Mesothelial cell of epicardium (in vitro differentiated cells): ENCODE data around the gene RASD2. TPM values are rescaled to one million over a fixed set of nuclear protein-coding genes. Genes with fewer than 3 reads are reported as not detected.

Source experiments
- DNase-seq, 2 experiments: peaks; one replicate each; pipeline ENCODE4 v3.0.0; 2021; ENCODE audit warnings: low spot score in 2 of 2; ENCODE audit not compliant: unreplicated experiment in 2 of 2
- H3K27ac Mint-ChIP-seq: 2 replicates; pipeline ENCODE4 v1.8.0; 2021; ENCODE audit warnings: mixed read lengths
- H3K27me3 Mint-ChIP-seq: 2 replicates; pipeline ENCODE4 v1.8.0; 2021; ENCODE audit warnings: low read depth, mixed read lengths
- H3K36me3 Mint-ChIP-seq: 2 replicates; pipeline ENCODE4 v1.8.0; 2021; ENCODE audit warnings: mixed read lengths
- H3K4me1 Mint-ChIP-seq: 2 replicates; pipeline ENCODE4 v1.8.0; 2021; ENCODE audit warnings: mixed read lengths
- H3K4me3 Mint-ChIP-seq: 2 replicates; pipeline ENCODE4 v1.8.0; 2021; ENCODE audit warnings: mild to moderate bottlenecking, moderate library complexity, mixed read lengths
- H3K9me3 Mint-ChIP-seq: 2 replicates; pipeline ENCODE4 v1.8.0; 2021; ENCODE audit warnings: mixed read lengths
- total RNA-seq: library from RNA; stranded (reverse); gene quantifications from 3 replicates; pipeline ENCODE4 v1.2.1, GENCODE V29; 2021
- TF ChIP-seq, protein P1 (sequence below): fragments of 200-600 bp; sonication (generic); IDR thresholded peaks from one replicate; pipeline ENCODE4 v1.5.0; 2021; ENCODE audit warnings: antibody characterized with exemption; ENCODE audit not compliant: unreplicated experiment

RASD2 gene
- total RNA-seq, 1 donor from 2014 or later, result not detected

DNA sequence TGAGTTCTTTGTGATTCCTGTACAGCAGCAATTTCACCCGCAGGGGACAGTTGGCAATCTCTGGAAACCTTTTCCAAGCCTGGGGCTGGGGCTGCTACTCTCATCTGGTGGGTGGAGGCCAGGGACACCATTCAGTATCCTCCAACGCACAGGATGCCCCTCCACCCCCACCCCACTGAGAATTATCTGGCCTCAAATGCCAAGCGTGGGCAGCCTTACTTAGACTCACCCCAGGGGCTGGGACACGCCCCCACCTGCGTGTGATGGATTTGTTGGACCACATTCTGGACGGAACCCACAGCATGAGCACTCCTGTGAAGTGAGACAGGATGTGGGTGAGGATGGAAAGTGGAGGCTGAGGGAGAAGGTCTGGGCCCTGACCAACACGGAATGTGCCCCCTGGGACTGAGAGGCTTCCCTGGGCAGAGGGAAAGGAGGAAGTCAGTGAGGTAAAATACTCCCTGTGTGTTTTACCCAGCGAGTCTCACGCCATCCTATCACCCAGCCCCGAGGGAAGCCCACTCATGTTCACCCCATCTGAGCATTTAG lies 13.7 kb downstream of the RASD2 start:
- Mint-ChIP-seq H3K36me3 (no peaks in the 10 kb centered on the region), H3K4me3 (no peak overlapping the region), H3K27ac (no peak overlapping the region), H3K4me1 (peaks cover 6% of the 10 kb centered on the region), H3K27me3 (peaks cover 3% of the 10 kb centered on the region), H3K9me3 (no peaks in the 10 kb centered on the region)
- DNase-seq, result no peak
- TF ChIP-seq, protein P1, sequence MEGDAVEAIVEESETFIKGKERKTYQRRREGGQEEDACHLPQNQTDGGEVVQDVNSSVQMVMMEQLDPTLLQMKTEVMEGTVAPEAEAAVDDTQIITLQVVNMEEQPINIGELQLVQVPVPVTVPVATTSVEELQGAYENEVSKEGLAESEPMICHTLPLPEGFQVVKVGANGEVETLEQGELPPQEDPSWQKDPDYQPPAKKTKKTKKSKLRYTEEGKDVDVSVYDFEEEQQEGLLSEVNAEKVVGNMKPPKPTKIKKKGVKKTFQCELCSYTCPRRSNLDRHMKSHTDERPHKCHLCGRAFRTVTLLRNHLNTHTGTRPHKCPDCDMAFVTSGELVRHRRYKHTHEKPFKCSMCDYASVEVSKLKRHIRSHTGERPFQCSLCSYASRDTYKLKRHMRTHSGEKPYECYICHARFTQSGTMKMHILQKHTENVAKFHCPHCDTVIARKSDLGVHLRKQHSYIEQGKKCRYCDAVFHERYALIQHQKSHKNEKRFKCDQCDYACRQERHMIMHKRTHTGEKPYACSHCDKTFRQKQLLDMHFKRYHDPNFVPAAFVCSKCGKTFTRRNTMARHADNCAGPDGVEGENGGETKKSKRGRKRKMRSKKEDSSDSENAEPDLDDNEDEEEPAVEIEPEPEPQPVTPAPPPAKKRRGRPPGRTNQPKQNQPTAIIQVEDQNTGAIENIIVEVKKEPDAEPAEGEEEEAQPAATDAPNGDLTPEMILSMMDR, result no peak

DNA sequence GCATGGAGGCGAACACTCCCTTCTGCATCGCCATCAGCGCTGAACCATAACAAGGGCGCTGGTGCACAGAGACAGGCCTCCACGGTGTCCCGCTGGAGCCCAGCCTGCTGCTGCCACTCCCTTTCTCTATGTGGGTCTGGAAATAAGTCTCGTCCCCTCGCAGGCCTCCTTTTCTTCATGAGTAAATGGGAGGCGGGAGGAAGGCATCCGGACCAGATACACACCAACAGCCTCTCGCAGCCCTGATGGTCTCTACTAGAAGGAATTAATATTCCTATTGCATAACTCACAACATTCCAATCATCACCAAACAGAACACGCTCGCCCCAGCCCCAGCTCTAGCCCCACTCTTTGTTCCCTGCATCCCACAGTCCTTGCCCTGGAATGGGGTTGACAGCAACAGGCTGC lies 14.9 kb downstream of the RASD2 start:
- Mint-ChIP-seq H3K27ac (no peak overlapping the region), H3K36me3 (no peaks in the 10 kb centered on the region), H3K4me1 (peaks cover 6% of the 10 kb centered on the region), H3K27me3 (peaks cover 1% of the 10 kb centered on the region), H3K4me3 (no peak overlapping the region), H3K9me3 (no peaks in the 10 kb centered on the region)
- TF ChIP-seq, protein P1, result no peak
- DNase-seq, result no peak

DNA sequence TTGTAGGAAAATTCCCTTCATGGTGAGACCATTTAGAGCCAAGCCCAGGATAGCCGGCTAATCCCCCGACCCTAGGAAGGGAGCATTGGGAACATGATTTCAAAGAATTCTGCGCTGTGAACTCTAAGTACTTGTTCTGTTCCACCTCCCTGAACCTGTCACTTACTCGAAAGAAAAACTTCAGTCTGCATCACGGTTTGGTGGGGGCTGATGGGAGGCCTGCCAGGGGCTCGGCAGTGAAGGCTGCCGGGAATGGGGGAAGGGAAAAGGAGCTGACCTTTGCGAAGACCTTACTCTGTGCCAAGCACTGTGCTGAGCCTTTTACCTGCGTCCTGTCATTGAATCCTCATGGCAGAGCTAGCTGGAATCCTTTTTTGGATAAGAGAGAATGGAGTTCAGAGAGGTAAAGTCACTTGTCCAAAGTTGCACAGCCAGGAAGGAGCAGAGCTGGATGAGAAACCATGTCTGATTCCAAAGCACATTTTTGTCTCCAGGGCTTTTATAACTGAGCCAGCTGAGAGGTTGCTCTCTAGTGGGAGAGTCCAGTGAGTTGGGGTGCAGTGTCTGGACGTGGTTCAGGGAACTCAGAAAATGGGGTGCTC lies 15.4 kb downstream of the RASD2 start:
- Mint-ChIP-seq H3K4me3 (no peak overlapping the region), H3K36me3 (no peaks in the 10 kb centered on the region), H3K27me3 (peaks cover 1% of the 10 kb centered on the region), H3K9me3 (no peaks in the 10 kb centered on the region), H3K4me1 (peaks cover 6% of the 10 kb centered on the region), H3K27ac (no peak overlapping the region)
- no peak for DNase-seq
- TF ChIP-seq, protein P1, result no peak

DNA sequence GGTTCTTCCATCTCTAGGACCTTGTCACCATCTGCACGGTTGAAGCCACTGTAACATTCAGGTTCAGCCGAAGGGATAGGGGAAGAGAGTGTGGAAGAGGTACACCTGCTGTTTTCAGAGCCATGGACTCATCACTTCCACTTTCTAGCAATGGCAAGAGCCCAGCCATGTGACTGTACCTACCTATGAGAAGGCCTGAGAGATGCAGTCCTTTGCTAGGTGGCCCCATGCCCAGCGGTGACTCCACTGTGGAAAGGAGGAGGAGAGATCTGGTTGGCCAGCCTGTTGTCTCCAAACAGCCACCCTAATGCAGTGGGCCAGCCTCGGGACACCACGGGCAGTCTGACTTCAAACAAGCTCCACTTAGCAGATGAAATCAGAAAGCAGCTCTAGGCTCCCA lies 16.0 kb downstream of the RASD2 start:
- H3K27ac Mint-ChIP-seq, result no peak overlapping the region
- H3K9me3 Mint-ChIP-seq, result no peaks in the 10 kb centered on the region
- H3K36me3 Mint-ChIP-seq, result no peaks in the 10 kb centered on the region
- H3K4me1 Mint-ChIP-seq, result peaks cover 10% of the 10 kb centered on the region
- no peak overlapping the region for H3K4me3 Mint-ChIP-seq
- TF ChIP-seq, protein P1, result no peak
- no peak for DNase-seq
- H3K27me3 Mint-ChIP-seq, result peaks cover 5% of the 10 kb centered on the region

DNA sequence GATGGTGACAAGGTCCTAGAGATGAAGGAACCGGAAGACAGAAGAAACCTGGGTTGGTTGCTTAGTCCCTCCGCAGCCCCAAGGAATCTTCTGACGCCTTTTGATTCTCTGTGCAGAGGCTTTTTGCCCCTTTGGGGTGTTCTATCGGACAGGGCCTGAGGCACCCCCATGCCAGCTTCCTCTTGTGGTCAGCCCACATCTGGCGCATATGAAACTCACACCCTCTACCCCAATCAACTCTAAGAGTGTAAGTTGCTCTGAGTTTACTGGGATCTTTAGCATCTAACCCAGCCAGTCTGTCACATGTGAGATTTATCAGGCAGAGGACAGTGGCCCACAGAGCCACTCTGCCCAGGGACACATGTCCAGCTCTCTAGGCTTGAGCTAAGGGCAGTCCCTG lies 17.4 kb downstream of the RASD2 start:
- Mint-ChIP-seq H3K4me1 (peaks cover 16% of the 10 kb centered on the region), H3K36me3 (no peaks in the 10 kb centered on the region), H3K4me3 (no peak overlapping the region), H3K27ac (no peak overlapping the region), H3K9me3 (no peaks in the 10 kb centered on the region), H3K27me3 (peaks cover 10% of the 10 kb centered on the region)
- TF ChIP-seq, protein P1, result no peak
- DNase-seq, result no peak

DNA sequence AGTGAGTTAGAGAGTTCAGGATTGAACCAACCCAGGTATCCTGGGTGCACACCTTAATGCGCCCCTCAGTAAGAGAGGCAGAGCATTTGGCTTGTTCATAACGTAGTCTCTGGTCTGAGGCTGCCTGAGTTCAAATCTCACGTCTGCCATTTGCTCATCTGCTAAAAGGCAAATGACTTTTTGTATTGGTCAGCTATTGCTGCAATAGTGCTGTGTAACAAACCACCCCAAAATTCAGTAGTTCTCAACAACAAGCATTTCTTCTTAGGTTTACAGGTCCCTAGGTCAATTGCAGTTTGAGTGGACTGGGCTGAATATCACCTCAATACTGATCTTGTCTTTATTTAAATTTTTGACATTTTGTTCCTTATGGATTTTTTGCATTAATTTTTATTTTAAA lies 18.1 kb downstream of the RASD2 start:
- TF ChIP-seq, protein P1, result no peak
- Mint-ChIP-seq H3K27me3 (peaks cover 10% of the 10 kb centered on the region), H3K4me1 (peaks cover 20% of the 10 kb centered on the region), H3K27ac (no peak overlapping the region), H3K4me3 (no peak overlapping the region), H3K9me3 (no peaks in the 10 kb centered on the region), H3K36me3 (no peaks in the 10 kb centered on the region)
- DNase-seq, result no peak
